Neutrophil (primary cell): ENCODE results near the gene CLBA1.

Experiments used
- H3K27ac ChIP-seq: fragments of 200-600 bp; sonication (generic); 2 replicates; pipeline ENCODE4 v1.5.1; 2016; ENCODE audit warnings: mild to moderate bottlenecking, moderate library complexity
- H3K27me3 ChIP-seq: fragments of 200-600 bp; sonication (generic); 2 replicates; pipeline ENCODE4 v1.6.0; 2016; ENCODE audit warnings: mild to moderate bottlenecking
- H3K36me3 ChIP-seq: fragments of 200-600 bp; sonication (generic); 2 replicates; pipeline ENCODE4 v1.5.1; 2017
- H3K4me1 ChIP-seq, 2 experiments: fragments of 200-600 bp in 1 of 2; sonication (generic) in 1 of 2; 1 replicate in 1 of 2; 2 replicates in 1 of 2; pipeline versions ENCODE4 v1.5.1 to v1.6.1; 2013 to 2016; ENCODE audit warnings: low read depth in 1 of 2, low read length in 1 of 2, mild to moderate bottlenecking in 1 of 2, moderate library complexity in 1 of 2; ENCODE audit not compliant: control insufficient read depth in 1 of 2, insufficient read depth in 1 of 2
- H3K4me3 ChIP-seq, 2 experiments: fragments of 200-600 bp in 1 of 2; sonication (generic) in 1 of 2; 1 replicate in 1 of 2; 2 replicates in 1 of 2; pipeline ENCODE4 v1.5.1; 2013 to 2016; ENCODE audit warnings: low read depth in 1 of 2, low read length in 1 of 2, mild to moderate bottlenecking in 1 of 2, moderate library complexity in 1 of 2
- H3K9me3 ChIP-seq: fragments of 200-600 bp; sonication (generic); 2 replicates; pipeline ENCODE4 v1.5.1; 2016
- CTCF ChIP-seq: fragments of 200-600 bp; sonication (generic); IDR thresholded peaks from 2 replicates; pipeline ENCODE4 v1.5.1; 2016; ENCODE audit warnings: antibody characterized with exemption

The CLBA1 gene

GRCh38 chr14:105014631-105015030 lies 29.0 kb downstream of the CLBA1 start:
- Histone ChIP-seq H3K36me3 (peaks cover 21% of the 10 kb centered on the region), H3K27ac (no peak overlapping the region), H3K4me1 (peaks cover 6 to 12% of the 10 kb centered on the region in 2 experiments), H3K9me3 (no peaks in the 10 kb centered on the region), H3K4me3 (no peak overlapping the region), H3K27me3 (no peaks in the 10 kb centered on the region)
- no peak for TF ChIP-seq CTCF

GRCh38 chr14:105015242-105015641 lies 29.7 kb downstream of the CLBA1 start:
- no peak for TF ChIP-seq CTCF
- no peak overlapping the region for H3K4me3 ChIP-seq
- no peak overlapping the region for H3K27ac ChIP-seq
- H3K4me1 ChIP-seq: peaks cover 12 to 18% of the 10 kb centered on the region in 2 experiments
- peaks cover 15% of the 10 kb centered on the region for H3K36me3 ChIP-seq
- no peaks in the 10 kb centered on the region for H3K27me3 ChIP-seq
- H3K9me3 ChIP-seq: no peaks in the 10 kb centered on the region

GRCh38 chr14:105015905-105016304 lies 30.3 kb downstream of the CLBA1 start:
- no peak for TF ChIP-seq CTCF
- no peak overlapping the region for H3K27ac ChIP-seq
- H3K4me3 ChIP-seq: no peak overlapping the region
- H3K36me3 ChIP-seq: peaks cover 10% of the 10 kb centered on the region
- no peaks in the 10 kb centered on the region for H3K9me3 ChIP-seq
- peaks cover 14 to 21% of the 10 kb centered on the region in 2 experiments for H3K4me1 ChIP-seq
- no peaks in the 10 kb centered on the region for H3K27me3 ChIP-seq

- TF ChIP-seq CTCF: no peak
- no peak overlapping the region for H3K4me3 ChIP-seq
- H3K9me3 ChIP-seq: no peaks in the 10 kb centered on the region
- no peaks in the 10 kb centered on the region for H3K27me3 ChIP-seq
- H3K27ac ChIP-seq: no peak overlapping the region
- H3K36me3 ChIP-seq: no peaks in the 10 kb centered on the region
- peaks cover 23 to 28% of the 10 kb centered on the region in 2 experiments for H3K4me1 ChIP-seq
Observed at GRCh38 chr14:105018414-105018813, 32.8 kb downstream of the CLBA1 start.

GRCh38 chr14:105019861-105020814 lies 34.5 kb downstream of the CLBA1 start:
- TF ChIP-seq CTCF: no peak
- no peaks in the 10 kb centered on the region for H3K9me3 ChIP-seq

More at GRCh38 chr14:105019861-105020814, 34.5 kb downstream of the CLBA1 start:
- H3K4me1 ChIP-seq: peaks cover 23 to 27% of the 10 kb centered on the region in 2 experiments
- peak overlapping the region; percentile 77 for H3K4me3 ChIP-seq
- peak overlapping the region; percentile 78 for H3K27ac ChIP-seq
- H3K27me3 ChIP-seq: no peaks in the 10 kb centered on the region
- H3K36me3 ChIP-seq: no peaks in the 10 kb centered on the region
